Hematopoietic multipotent progenitor cell treated with erythropoietin and hydrocortisone succinate and interleukin-3 and kit ligand, for 8 days (in vitro differentiated cells): ENCODE results near the gene SETD6.
"Not testable (repeated sequence)": the region's sequence is repeated elsewhere in the genome, so short reads cannot be mapped to it uniquely, and the experiment has no call there.

ENCODE experiments used
- DNase-seq: peaks from one replicate; pipeline ENCODE4 v3.0.0-alpha.2; 2015

The SETD6 gene

DNA sequence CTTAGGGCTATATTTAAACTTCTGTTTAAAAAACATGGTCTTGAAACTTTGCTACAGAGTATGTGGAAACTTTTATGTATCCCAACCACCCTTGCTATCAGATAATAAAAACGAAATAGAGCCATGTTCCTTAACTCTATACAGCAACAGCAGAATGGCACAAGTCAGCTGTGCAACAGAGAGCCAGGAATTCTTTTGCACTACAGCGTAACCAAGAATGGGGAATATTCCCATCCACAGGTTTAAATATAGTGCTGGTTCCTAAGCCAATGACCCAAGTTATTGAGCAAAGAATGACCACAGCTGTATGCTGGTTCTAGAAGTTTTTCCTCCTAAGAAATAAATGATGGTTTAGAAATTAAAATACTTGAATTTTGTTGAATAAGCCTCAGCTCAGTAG is 33.1 kb downstream of the SETD6 start:
- DNase-seq: no peak

DNA sequence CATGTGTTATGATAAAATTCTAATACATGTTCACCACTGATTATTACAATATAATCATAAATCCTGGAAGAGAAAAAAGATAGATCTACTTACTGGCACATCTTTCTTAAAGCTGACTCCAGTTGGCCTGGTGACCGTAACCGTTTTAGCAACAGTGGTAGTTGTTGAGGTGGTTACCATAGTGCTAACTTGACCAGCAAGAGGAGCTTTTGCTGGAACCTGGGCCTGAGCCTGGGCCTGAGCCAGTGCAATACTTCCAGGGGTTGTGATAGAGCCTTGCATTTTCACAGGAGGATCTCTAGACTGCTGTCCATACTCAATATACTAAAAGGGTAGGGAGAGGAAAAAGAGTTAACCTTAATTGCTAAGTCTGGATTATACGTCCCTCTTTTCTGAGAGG is 36.2 kb downstream of the SETD6 start:
- no peak for DNase-seq

DNA sequence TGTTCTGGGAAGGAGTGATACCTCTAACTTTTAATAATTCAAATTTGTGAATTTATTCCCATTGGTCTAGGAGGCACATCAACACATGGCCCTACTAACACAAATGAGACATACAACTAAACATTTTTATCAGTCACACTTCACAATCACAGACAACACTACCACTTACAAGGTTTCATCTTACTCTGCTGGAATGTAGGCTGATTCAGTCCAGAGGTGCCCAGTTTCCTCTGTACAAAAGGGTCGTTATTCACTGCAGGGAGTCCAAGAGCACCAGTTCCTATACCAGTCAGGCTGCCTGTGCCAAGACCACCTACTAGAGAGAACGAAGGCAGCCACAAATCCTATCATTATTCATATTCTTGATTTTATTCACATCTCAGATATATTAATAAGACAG is 41.4 kb downstream of the SETD6 start:
- DNase-seq: no peak

DNA sequence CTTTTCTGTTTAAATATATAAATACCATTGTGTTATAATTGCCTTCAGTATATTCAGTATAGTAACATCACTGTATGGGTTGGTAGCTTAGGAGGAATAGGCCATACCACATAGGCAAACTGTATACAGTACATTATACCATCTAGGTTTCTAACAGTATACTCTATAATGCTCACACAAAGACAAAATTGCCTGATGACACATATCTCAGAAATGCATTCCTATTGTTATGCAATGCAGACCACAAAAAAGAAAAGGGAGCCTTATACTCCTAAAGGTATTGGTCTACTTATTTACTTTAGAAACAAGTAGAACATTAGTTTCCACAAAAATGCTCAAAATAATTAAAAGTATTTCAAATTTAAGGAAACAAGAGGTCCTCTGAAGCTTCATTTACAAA is 47.9 kb downstream of the SETD6 start:
- DNase-seq: no peak

DNA sequence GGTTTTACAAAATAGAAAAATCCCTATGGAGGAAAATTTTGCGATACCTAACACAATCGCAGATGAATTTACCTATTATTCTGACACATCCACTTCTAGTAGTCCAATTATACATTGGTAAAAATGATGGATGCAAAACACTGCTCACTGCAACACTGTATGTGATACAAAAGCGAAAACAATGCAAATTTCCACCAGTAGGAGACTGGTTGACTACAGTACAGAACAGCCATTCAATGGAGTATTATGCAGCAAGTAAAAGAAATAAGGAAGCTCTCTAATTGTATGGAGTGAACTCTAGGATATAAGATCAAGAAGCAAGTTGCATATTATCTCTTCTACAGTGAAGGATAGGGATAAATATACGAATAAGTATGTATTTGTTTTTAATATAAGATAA is 48.5 kb downstream of the SETD6 start:
- DNase-seq: no peak

DNA sequence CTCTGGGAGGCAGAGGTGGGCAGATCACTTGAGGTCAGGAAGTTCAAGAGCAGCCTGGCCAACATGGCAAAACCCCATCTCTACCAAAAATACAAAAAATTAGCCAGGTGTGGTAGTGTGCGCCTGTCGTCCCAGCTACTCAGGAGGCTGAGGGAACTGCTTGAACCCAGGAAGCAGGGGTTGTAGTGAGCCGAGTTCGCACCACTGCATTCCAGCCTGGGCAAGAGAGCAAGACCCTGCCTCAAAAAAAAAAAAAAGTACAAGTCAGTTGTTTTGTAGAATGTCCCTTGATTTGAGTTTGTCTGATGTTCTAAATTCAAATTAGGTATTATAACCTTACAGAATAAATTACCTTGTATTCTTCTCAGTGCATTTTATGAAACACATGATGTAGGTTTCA is 50.4 kb downstream of the SETD6 start:
- not testable (repeated sequence) for DNase-seq
